H1 (cell line): Measurements from ENCODE around the gene PPP1R18. TPM values are rescaled to one million over a fixed set of nuclear protein-coding genes. Genes with fewer than 3 reads are reported as not detected.

ENCODE experiments used
- CBX5 ChIP-seq: fragments of 300-800, 300-1000 bp; sonication (generic); IDR thresholded peaks from 2 replicates; pipeline ENCODE4 v1.7.1; 2016; ENCODE audit warnings: antibody characterized with exemption, low read length, low read depth
- CBX8 ChIP-seq: fragments of 300-800, 300-1000 bp; sonication (generic); IDR thresholded peaks from 2 replicates; pipeline ENCODE4 v1.7.1; 2016; ENCODE audit warnings: low read depth, low read length, borderline replicate concordance
- CHD2 ChIP-seq: IDR thresholded peaks from 2 replicates; pipeline ENCODE4 v1.6.1; 2012; ENCODE audit warnings: low read length, improper control_type of control experiment
- E2F6 ChIP-seq: IDR thresholded peaks from 2 replicates; pipeline ENCODE4 v1.6.1; 2012; ENCODE audit warnings: inconsistent platforms
- EZH2 ChIP-seq: fragments of 200-600 bp; sonication (generic); IDR thresholded peaks from 2 replicates; pipeline ENCODE4 v1.7.1; 2012; ENCODE audit warnings: low read depth, mild to moderate bottlenecking, moderate library complexity, low read length, inconsistent platforms; ENCODE audit not compliant: severe bottlenecking
- HDAC2 ChIP-seq, 2 experiments: fragments of 300-600 bp in 1 of 2; sonication (generic) in 1 of 2; IDR thresholded peaks; 2 replicates each; pipeline ENCODE4 v1.6.1; 2011 to 2012; ENCODE audit warnings: low read depth in 2 of 2, low read length in 2 of 2, mild to moderate bottlenecking in 2 of 2, moderate library complexity in 2 of 2, borderline replicate concordance in 1 of 2, inconsistent platforms in 1 of 2
- KDM5A ChIP-seq: fragments of 200-600 bp; IDR thresholded peaks from 2 replicates; pipeline ENCODE4 v1.7.1; 2012; ENCODE audit warnings: mild to moderate bottlenecking, low read length, inconsistent platforms, mixed read lengths
- PHF8 ChIP-seq: fragments of 200-600 bp; sonication (generic); conservative IDR thresholded peaks from 2 replicates; pipeline ENCODE4 v1.7.1; 2012; ENCODE audit warnings: low read depth, mild to moderate bottlenecking, inconsistent platforms, low read length, moderate library complexity
- POLR2A ChIP-seq, 2 experiments: IDR thresholded peaks; 1 replicate in 1 of 2; 2 replicates in 1 of 2; pipeline ENCODE4 v1.6.1; 2011; ENCODE audit warnings: low read depth in 2 of 2, low read length in 2 of 2, mild to moderate bottlenecking in 2 of 2; ENCODE audit errors: control extremely low read depth in 1 of 2
- POLR2AphosphoS5 ChIP-seq: IDR thresholded peaks from 2 replicates; pipeline ENCODE4 v1.6.1; 2011; ENCODE audit warnings: low read depth, low read length
- RFX5 ChIP-seq: IDR thresholded peaks from 2 replicates; pipeline ENCODE4 v1.6.1; 2011; ENCODE audit warnings: low read depth, low read length, improper control_type of control experiment, borderline replicate concordance
- SAP30 ChIP-seq: fragments of 300-600 bp; sonication (generic); IDR thresholded peaks from 2 replicates; pipeline ENCODE4 v1.7.1; 2012; ENCODE audit warnings: low read length, moderate library complexity, mild to moderate bottlenecking, inconsistent platforms; ENCODE audit not compliant: insufficient read depth, insufficient replicate concordance
- SIRT6 ChIP-seq: IDR thresholded peaks from one replicate; pipeline ENCODE4 v1.7.1; 2012; ENCODE audit warnings: low read length, inconsistent platforms
- SP1 ChIP-seq: IDR thresholded peaks from 2 replicates; pipeline ENCODE4 v1.6.1; 2011; ENCODE audit warnings: low read depth, low read length
- SRF ChIP-seq: IDR thresholded peaks from 2 replicates; pipeline ENCODE4 v1.6.1; 2011; ENCODE audit warnings: mild to moderate bottlenecking, low read depth, low read length, moderate library complexity
- TAF1 ChIP-seq: IDR thresholded peaks from 2 replicates; pipeline ENCODE4 v1.6.1; 2011; ENCODE audit warnings: mild to moderate bottlenecking, low read depth, low read length
- TBP ChIP-seq: IDR thresholded peaks from 2 replicates; pipeline ENCODE4 v1.6.1; 2011; ENCODE audit warnings: low read depth, low read length, improper control_type of control experiment
- YY1 ChIP-seq: IDR thresholded peaks from 2 replicates; pipeline ENCODE4 v1.6.1; 2011; ENCODE audit warnings: low read depth, mild to moderate bottlenecking, low read length
- polyA plus RNA-seq, 7 experiments: library from polyadenylated mRNA; depleted of rRNA in 3 of 7; stranded (reverse) in 5 of 7; unstranded in 2 of 7; fragments of >200 nt in 5 of 7; fragments of 200-250 nt in 2 of 7; gene quantifications; 1 replicate in 5 of 7; 2 replicates in 1 of 7; 4 replicates in 1 of 7; pipeline versions ENCODE4 v1.2.1 to v1.2.3, GENCODE V29; 2011 to 2013; ENCODE audit warnings: missing spikeins in 2 of 7, mixed read lengths in 2 of 7
- total RNA-seq: library from RNA; stranded (reverse); fragmentation: NEBNext Ultra II Directional; extraction: Animal tissue kit (Norgen Biotek cat#: 25700); gene quantifications from 2 replicates; pipeline ENCODE4 v1.2.1, GENCODE V29; 2021

Gene PPP1R18
- total and polyA plus RNA-seq, 2 of the 8 experiments (the other 6 are each of a cell fraction or from before 2014, with no cell fraction given), result 25.1 to 29.1 TPM

- TF ChIP-seq EZH2, result no peak
- TF ChIP-seq CBX8, result no peak
- TF ChIP-seq HDAC2 (IDR thresholded peaks at IDR 0.05; ENCODE audit: borderline replicate concordance in 1 of 2, low read depth in 2 of 2, low read length in 2 of 2), result 0 out of 4 replicates have a peak, but pooled peaks of 1 of the 2 experiments have one; percentile 36
- TF ChIP-seq PHF8, result 0 out of 2 replicates have a peak, but pooled peaks have one; percentile 4
- TF ChIP-seq CBX5, result no peak
- TF ChIP-seq TAF1, result 0 out of 2 replicates have a peak, but pooled peaks have one; percentile 49
- peak; percentile 96 for TF ChIP-seq POLR2AphosphoS5
- peak; percentile 46 for TF ChIP-seq SAP30
- 0 out of 2 replicates have a peak, but pooled peaks have one; percentile 31 for TF ChIP-seq KDM5A
- TF ChIP-seq SIRT6, result no peak
- TF ChIP-seq SRF, result no peak
- 0 out of 2 replicates have a peak, but pooled peaks have one; percentile 29 for TF ChIP-seq CHD2
- no peak for TF ChIP-seq SP1
- TF ChIP-seq POLR2A (IDR thresholded peaks at IDR 0.05; ENCODE audit: control extremely low read depth in 1 of 2, low read depth in 2 of 2, low read length in 2 of 2), result peak; percentile 61 to 77; a peak in 2 of 3 replicates
- TF ChIP-seq TBP, result peak; percentile 34; the same call in 1 of the 2 replicates
- TF ChIP-seq YY1, result peak; percentile 53; the same call in 1 of the 2 replicates
- TF ChIP-seq E2F6, result no peak
- no peak for TF ChIP-seq RFX5
These were observed 36.1 kb upstream of the PPP1R18 start (continued) for GRCh38 chr6:30722280-30723112.
